ENCODE measurements around the gene OPTC.

The OPTC gene

GRCh38 chr1:203544978-203545816 lies 51.2 kb downstream of the OPTC start:
- H3K27ac ChIP-seq, result no peak overlapping the region
- no peak overlapping the region for H3K4me3 ChIP-seq (ENCODE audit: low read depth, low read length)
- no peak for DNase-seq
- H3K27me3 ChIP-seq (ENCODE audit: insufficient read depth, low read depth, severe bottlenecking), result peaks cover 55% of the 10 kb centered on the region
- H3K36me3 ChIP-seq, result no peaks in the 10 kb centered on the region
- H3K9me3 ChIP-seq (ENCODE audit: severe bottlenecking), result peaks cover 3% of the 10 kb centered on the region
- TF ChIP-seq CTCF (IDR thresholded peaks at IDR 0.05; ENCODE audit: low read depth, low read length), result no peak

GRCh38 chr1:203546274-203546673 lies 52.3 kb downstream of the OPTC start:
- DNase-seq, result no peak
- H3K9me3 ChIP-seq (ENCODE audit: severe bottlenecking), result peaks cover 3% of the 10 kb centered on the region
- H3K27ac ChIP-seq, result no peak overlapping the region
- no peaks in the 10 kb centered on the region for H3K36me3 ChIP-seq
- TF ChIP-seq CTCF (IDR thresholded peaks at IDR 0.05; ENCODE audit: low read depth, low read length), result no peak
- no peak overlapping the region for H3K4me3 ChIP-seq (ENCODE audit: low read depth, low read length)
- H3K27me3 ChIP-seq (ENCODE audit: insufficient read depth, low read depth, severe bottlenecking), result peaks cover 60% of the 10 kb centered on the region

GRCh38 chr1:203547147-203547546 lies 53.2 kb downstream of the OPTC start:
- DNase-seq, result no peak
- no peak overlapping the region for H3K4me3 ChIP-seq (ENCODE audit: low read depth, low read length)
- no peak for TF ChIP-seq CTCF (IDR thresholded peaks at IDR 0.05; ENCODE audit: low read depth, low read length)
- H3K27me3 ChIP-seq (ENCODE audit: insufficient read depth, low read depth, severe bottlenecking), result peaks cover 59% of the 10 kb centered on the region
- peaks cover 3% of the 10 kb centered on the region for H3K9me3 ChIP-seq (ENCODE audit: severe bottlenecking)
- H3K36me3 ChIP-seq, result no peaks in the 10 kb centered on the region
- H3K27ac ChIP-seq, result no peak overlapping the region

DNA sequence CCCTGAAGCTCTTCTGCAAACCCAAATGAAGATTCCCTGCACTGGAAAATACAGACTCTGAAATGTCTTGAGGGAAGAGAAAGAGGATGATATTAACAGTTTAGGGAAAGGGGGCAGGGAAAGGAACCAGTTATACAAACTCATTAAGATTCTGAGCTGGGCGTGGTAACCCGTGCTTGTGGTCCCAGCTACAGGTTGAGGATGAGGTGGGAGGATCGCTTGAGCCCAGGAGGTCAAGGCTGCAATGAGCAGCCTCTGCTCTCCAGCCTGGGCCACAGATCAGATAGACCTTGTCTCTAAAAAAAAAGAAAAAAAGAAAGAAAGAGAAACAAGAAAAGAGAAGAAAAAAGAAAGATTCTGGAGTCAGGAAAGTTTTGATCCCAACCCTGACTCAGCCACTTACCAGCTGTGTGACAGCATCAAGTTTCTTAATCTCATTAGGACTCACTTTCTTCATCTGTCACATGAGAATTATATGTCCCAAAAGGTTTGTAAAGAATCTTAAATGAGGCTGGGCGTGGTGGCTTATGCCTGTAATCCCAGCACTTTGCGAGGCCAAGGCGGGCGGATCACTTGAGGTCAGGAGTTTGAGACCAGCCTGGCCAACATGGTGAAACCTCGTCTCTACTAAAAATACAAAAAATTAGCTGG lies 53.9 kb downstream of the OPTC start:
- H3K27ac ChIP-seq, result no peak overlapping the region
- H3K36me3 ChIP-seq, result no peaks in the 10 kb centered on the region
- peaks cover 3% of the 10 kb centered on the region for H3K9me3 ChIP-seq (ENCODE audit: severe bottlenecking)
- peaks cover 59% of the 10 kb centered on the region for H3K27me3 ChIP-seq (ENCODE audit: insufficient read depth, low read depth, severe bottlenecking)
- H3K4me3 ChIP-seq (ENCODE audit: low read depth, low read length), result no peak overlapping the region
- TF ChIP-seq CTCF (IDR thresholded peaks at IDR 0.05; ENCODE audit: low read depth, low read length), result no peak
- DNase-seq, result peak; percentile 91

DNA sequence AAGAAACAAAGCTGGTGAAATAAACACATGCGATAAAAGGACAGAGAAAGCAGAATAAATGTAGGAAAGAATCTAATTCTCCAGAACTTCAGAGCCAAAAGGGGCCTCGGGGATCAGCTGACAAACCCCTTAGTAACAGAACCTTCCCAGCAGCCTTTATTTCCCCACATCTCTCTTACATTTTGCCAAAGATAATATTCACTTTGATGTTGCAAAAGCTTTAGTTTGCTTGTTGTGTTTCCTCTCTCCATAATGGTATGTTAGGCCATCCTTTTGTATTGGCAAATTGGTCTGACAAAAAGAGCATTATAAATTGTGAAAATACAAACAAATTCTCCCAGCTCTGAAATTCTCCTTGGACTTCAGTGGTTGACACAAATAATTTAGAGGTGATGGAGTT lies 54.9 kb downstream of the OPTC start:
- Histone ChIP-seq H3K27me3 (ENCODE audit: insufficient read depth, low read depth, severe bottlenecking) (peaks cover 59% of the 10 kb centered on the region), H3K9me3 (ENCODE audit: severe bottlenecking) (peaks cover 3% of the 10 kb centered on the region), H3K4me3 (ENCODE audit: low read depth, low read length) (no peak overlapping the region), H3K27ac (no peak overlapping the region), H3K36me3 (no peaks in the 10 kb centered on the region)
- no peak for DNase-seq
- no peak for TF ChIP-seq CTCF (IDR thresholded peaks at IDR 0.05; ENCODE audit: low read depth, low read length)

Data from WERI-Rb-1 (cell line).